Panc1 (cell line): ENCODE data around the gene DHRSX. TPM values are rescaled to one million over a fixed set of nuclear protein-coding genes. Genes with fewer than 3 reads are reported as not detected.

Experiments
- ATAC-seq: fragments of 200-7000 bp; cut with Tn5 transposase; 2 replicates; pipeline ENCODE4 v1.9.1; 2020; ENCODE audit warnings: mild to moderate bottlenecking, moderate library complexity
- BruUV-seq: library from RNA; stranded (reverse); fragments of 400-500 nt; replicated peaks from 2 replicates; lab custom pipeline; 2021; lab: Mats Ljungman, UMichigan
- CTCF ChIA-PET: fragments of 300-600 bp; sonication (Branson Sonifier 250); formaldehyde crosslinking; loops from one replicate; lab custom pipeline; 2022; ENCODE audit warnings: antibody characterized with exemption; lab: Charles Lee
- POLR2A ChIA-PET: fragments of 300-600 bp; sonication (Branson Sonifier 250); formaldehyde crosslinking; loops from one replicate; lab custom pipeline; 2022; ENCODE audit warnings: antibody characterized with exemption; lab: Charles Lee
- DNase-seq: peaks from one replicate; pipeline ENCODE4 v3.0.0-alpha.2; 2010; ENCODE audit warnings: low read depth, low spot score
- H3K27ac ChIP-seq: 2 replicates; pipeline ENCODE4 v1.5.1; 2011; ENCODE audit warnings: mild to moderate bottlenecking, low read length, inconsistent platforms
- H3K27me3 ChIP-seq: fragments of 200-500 bp; sonication (Bioruptor generic); 2 replicates; pipeline ENCODE4 v1.6.0; 2014; ENCODE audit warnings: low read length, inconsistent platforms; ENCODE audit not compliant: control insufficient read depth, insufficient read depth
- H3K36me3 ChIP-seq: fragments of 200-500 bp; sonication (Bioruptor generic); 2 replicates; pipeline ENCODE4 v1.5.1; 2014; ENCODE audit warnings: inconsistent platforms, mild to moderate bottlenecking, low read length, moderate library complexity; ENCODE audit not compliant: control insufficient read depth, insufficient read depth
- H3K4me1 ChIP-seq: 2 replicates; pipeline ENCODE4 v1.5.1; 2011; ENCODE audit warnings: inconsistent platforms, mild to moderate bottlenecking, low read length, moderate library complexity; ENCODE audit not compliant: control insufficient read depth, insufficient read depth
- H3K4me3 ChIP-seq, 2 experiments: 2 replicates each; pipeline ENCODE4 v1.5.1; 2011 to 2012; ENCODE audit warnings: low read depth in 2 of 2, low read length in 2 of 2, mild to moderate bottlenecking in 2 of 2, inconsistent platforms in 1 of 2, moderate library complexity in 1 of 2
- H3K9me3 ChIP-seq: fragments of 200-500 bp; sonication (Bioruptor generic); 2 replicates; pipeline ENCODE4 v1.5.1; 2014; ENCODE audit warnings: low read depth, mild to moderate bottlenecking, inconsistent platforms, low read length, moderate library complexity; ENCODE audit not compliant: control insufficient read depth, insufficient read depth
- CTCF ChIP-seq: fragments of 450-650 bp; IDR thresholded peaks from 2 replicates; pipeline ENCODE4 v1.5.1; 2017; ENCODE audit warnings: mild to moderate bottlenecking
- POLR2AphosphoS5 ChIP-seq: IDR thresholded peaks from 2 replicates; pipeline ENCODE4 v1.6.1; 2012; ENCODE audit warnings: mild to moderate bottlenecking, low read depth, low read length, moderate library complexity
- REST ChIP-seq, 2 experiments: IDR thresholded peaks; 2 replicates each; pipeline ENCODE4 v1.6.1; 2011 to 2012; ENCODE audit warnings: low read depth in 2 of 2, control low read depth in 1 of 2, low read length in 1 of 2, mild to moderate bottlenecking in 1 of 2, moderate library complexity in 1 of 2; ENCODE audit not compliant: insufficient read depth in 1 of 2
- SIN3A ChIP-seq: IDR thresholded peaks from 2 replicates; pipeline ENCODE4 v1.6.1; 2012; ENCODE audit warnings: low read depth, mild to moderate bottlenecking, low read length, moderate library complexity, borderline replicate concordance; ENCODE audit not compliant: insufficient read depth
- TCF7L2 ChIP-seq: IDR thresholded peaks from 2 replicates; pipeline ENCODE4 v1.6.1; 2011; ENCODE audit warnings: mild to moderate bottlenecking, low read depth, low read length, inconsistent platforms
- in situ Hi-C: cut with HindIII; loops from 2 replicates; pipeline ENCODE4 v1.10.0; 2016; ENCODE audit warnings: low sequenced_read_pairs, low pct_unique_long_range_greater_than_20kb
- intact Hi-C: fragments of 100-400 bp; cut with micrococcal nuclease; formaldehyde crosslinking; loops from one replicate; pipeline ENCODE4 v1.10.0; 2022; ENCODE audit not compliant: unreplicated experiment
- total RNA-seq: library from RNA; stranded (reverse); gene quantifications from one replicate; pipeline ENCODE4 v1.2.1, GENCODE V29; 2021; ENCODE audit not compliant: unreplicated experiment

The DHRSX gene
- total RNA-seq, 1 experiment from 2014 or later, result 20.1 TPM

DNA sequence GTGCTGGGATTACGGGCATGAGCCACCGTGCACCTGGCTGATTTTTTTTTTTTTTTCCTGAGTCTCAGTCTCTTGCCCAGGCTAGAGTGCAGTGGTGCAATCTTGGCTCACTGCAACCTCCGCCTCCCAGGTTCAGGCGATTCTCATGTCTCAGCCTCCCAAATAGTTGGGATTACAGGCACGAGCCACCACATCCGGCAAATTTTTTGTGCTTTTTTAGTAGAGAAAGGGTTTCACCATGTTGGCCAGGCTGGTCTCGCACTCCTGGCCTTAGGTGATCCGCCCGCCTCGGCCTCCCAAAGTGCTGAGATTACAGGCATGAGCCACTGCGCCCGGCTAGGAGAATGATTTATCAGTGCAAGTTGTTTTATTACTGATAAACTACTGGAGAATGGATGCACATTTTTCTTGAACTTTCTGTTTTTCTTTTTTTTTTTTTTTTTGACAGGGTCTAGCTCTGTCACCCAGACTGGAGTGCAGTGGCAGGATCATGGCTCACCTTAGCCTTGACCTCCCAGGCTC, 39.7 kb upstream of the DHRSX start:
- BruUV-seq, result no TSS peak
- ChIA-PET CTCF (no interaction called here), POLR2A (no interaction called here)
- in situ Hi-C loops (no loop called here), intact Hi-C loops (no loop called here)
- TF ChIP-seq CTCF (no peak), POLR2AphosphoS5 (no peak), REST (IDR thresholded peaks at IDR 0.05; ENCODE audit: insufficient read depth in 1 of 2, low read depth in 2 of 2, low read length in 1 of 2) (no peak), TCF7L2 (no peak), SIN3A (no peak)
- Histone ChIP-seq H3K4me3 (no peak overlapping the region), H3K27me3 (no peaks in the 10 kb centered on the region), H3K36me3 (no peaks in the 10 kb centered on the region), H3K9me3 (no peaks in the 10 kb centered on the region), H3K4me1 (no peaks in the 10 kb centered on the region), H3K27ac (no peak overlapping the region)
- ATAC-seq (no peak), DNase-seq (no peak)

- no peaks in the 10 kb centered on the region for H3K27me3 ChIP-seq
- no peaks in the 10 kb centered on the region for H3K36me3 ChIP-seq
- no peak for DNase-seq
- ChIA-PET POLR2A (no interaction called here), CTCF (no interaction called here)
- no peaks in the 10 kb centered on the region for H3K9me3 ChIP-seq
- in situ Hi-C loops (no loop called here), intact Hi-C loops (no loop called here)
- H3K4me1 ChIP-seq, result no peaks in the 10 kb centered on the region
- H3K4me3 ChIP-seq, result no peak overlapping the region
- no peak overlapping the region for H3K27ac ChIP-seq
- no peak for ATAC-seq
- no peak for TF ChIP-seq REST (IDR thresholded peaks at IDR 0.05; ENCODE audit: insufficient read depth in 1 of 2, low read depth in 2 of 2, low read length in 1 of 2)
- no peak for TF ChIP-seq TCF7L2
- no peak for TF ChIP-seq SIN3A
- no peak for TF ChIP-seq CTCF
- TF ChIP-seq POLR2AphosphoS5, result no peak
- BruUV-seq, result no TSS peak
These were observed 38.8 kb upstream of the DHRSX start for GRCh38 chrX:2539586-2539985.
